Measurements from ENCODE around the gene ADAMTS2.

Gene ADAMTS2

GRCh38 chr5:179190851-179191505, 154.3 kb downstream of the ADAMTS2 start:
- in situ Hi-C loops (cut with MboI; ENCODE audit: low sequenced_read_pairs): no loop called here
- no peak for DNase-seq (ENCODE audit: low spot score in 2 of 2)
- Histone ChIP-seq H3K4me1 (peaks cover 10% of the 10 kb centered on the region), H3K27me3 (ENCODE audit: low read depth) (no peaks in the 10 kb centered on the region), H3K36me3 (replicated peaks) (no peaks in the 10 kb centered on the region), H3K4me3 (no peak overlapping the region), H3K9me3 (no peaks in the 10 kb centered on the region)

DNA sequence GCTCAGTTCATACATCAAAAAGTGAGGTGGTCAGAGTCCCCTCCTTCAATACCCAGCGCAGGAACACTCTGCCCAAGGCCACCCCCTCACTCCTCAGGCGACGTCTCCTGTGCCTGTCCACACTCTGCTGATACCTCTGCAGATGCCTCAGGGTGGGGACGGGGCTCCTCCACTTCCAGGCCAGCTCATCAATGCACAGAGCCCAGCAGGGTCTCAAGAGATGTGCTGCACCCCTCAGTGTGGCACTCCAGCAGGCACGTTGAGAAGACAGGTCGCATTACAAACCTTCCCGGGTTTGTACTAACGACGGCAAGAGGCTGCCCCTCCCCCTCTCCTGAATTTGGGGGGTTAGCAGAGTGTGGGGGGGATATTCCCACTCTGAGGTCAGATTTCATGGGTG, 156.6 kb downstream of the ADAMTS2 start:
- H3K9me3 ChIP-seq: no peaks in the 10 kb centered on the region
- H3K4me1 ChIP-seq: peaks cover 10% of the 10 kb centered on the region
- H3K36me3 ChIP-seq (replicated peaks): no peaks in the 10 kb centered on the region
- H3K4me3 ChIP-seq: no peak overlapping the region
- DNase-seq (ENCODE audit: low spot score in 2 of 2): no peak
- no peaks in the 10 kb centered on the region for H3K27me3 ChIP-seq (ENCODE audit: low read depth)
- in situ Hi-C loops (cut with MboI; ENCODE audit: low sequenced_read_pairs): loop anchor here (10.0 kb wide), 1 partner anchor 296 kb away; no protein-coding TSS in a partner anchor

- in situ Hi-C loops (cut with MboI; ENCODE audit: low sequenced_read_pairs): loop anchor here (10.0 kb wide), 1 partner anchor 297 kb away; no protein-coding TSS in a partner anchor
- peak; percentile 62 to 64 for DNase-seq (ENCODE audit: low spot score in 2 of 2)
- Histone ChIP-seq H3K4me3 (no peak overlapping the region), H3K27me3 (ENCODE audit: low read depth) (no peaks in the 10 kb centered on the region), H3K36me3 (replicated peaks) (no peaks in the 10 kb centered on the region), H3K4me1 (peaks cover 10% of the 10 kb centered on the region), H3K9me3 (no peaks in the 10 kb centered on the region)
Measured at GRCh38 chr5:179187681-179188575, 157.3 kb downstream of the ADAMTS2 start.

- no peak overlapping the region for H3K4me3 ChIP-seq
- DNase-seq (ENCODE audit: low spot score in 2 of 2): peak in 1 of 2 experiments; percentile 25
- no peaks in the 10 kb centered on the region for H3K36me3 ChIP-seq (replicated peaks)
- no peaks in the 10 kb centered on the region for H3K27me3 ChIP-seq (ENCODE audit: low read depth)
- H3K4me1 ChIP-seq: peaks cover 10% of the 10 kb centered on the region
- no peaks in the 10 kb centered on the region for H3K9me3 ChIP-seq
- in situ Hi-C loops (cut with MboI; ENCODE audit: low sequenced_read_pairs): loop anchor here (10.0 kb wide), 1 partner anchor 298 kb away; no protein-coding TSS in a partner anchor
Measured at GRCh38 chr5:179187229-179187678, 158.0 kb downstream of the ADAMTS2 start.

DNA sequence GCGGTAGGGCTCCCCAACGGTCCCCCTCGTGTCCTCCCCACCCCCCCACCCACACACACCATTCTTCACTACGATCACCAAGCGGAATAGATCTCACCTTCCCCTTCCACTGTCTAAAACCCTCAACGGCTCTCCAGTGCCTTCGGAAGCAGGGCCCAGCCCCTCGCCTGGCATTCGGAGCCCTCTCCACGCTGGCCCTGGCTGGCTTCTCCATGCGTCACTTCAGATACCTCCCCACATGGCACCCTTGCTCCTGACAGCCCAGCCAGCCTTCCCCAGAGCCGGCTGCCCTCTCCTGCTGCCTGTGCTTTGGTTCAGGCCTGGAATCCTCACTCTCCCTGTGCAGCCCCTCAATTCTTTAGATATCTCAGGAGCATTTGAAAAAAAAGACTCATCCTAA, 158.5 kb downstream of the ADAMTS2 start:
- Histone ChIP-seq H3K27me3 (ENCODE audit: low read depth) (no peaks in the 10 kb centered on the region), H3K9me3 (no peaks in the 10 kb centered on the region), H3K4me3 (no peak overlapping the region), H3K36me3 (replicated peaks) (no peaks in the 10 kb centered on the region), H3K4me1 (peaks cover 10% of the 10 kb centered on the region)
- in situ Hi-C loops (cut with MboI; ENCODE audit: low sequenced_read_pairs): loop anchor here (10.0 kb wide), 1 partner anchor 298 kb away; no protein-coding TSS in a partner anchor
- no peak for DNase-seq (ENCODE audit: low spot score in 2 of 2)

DNA sequence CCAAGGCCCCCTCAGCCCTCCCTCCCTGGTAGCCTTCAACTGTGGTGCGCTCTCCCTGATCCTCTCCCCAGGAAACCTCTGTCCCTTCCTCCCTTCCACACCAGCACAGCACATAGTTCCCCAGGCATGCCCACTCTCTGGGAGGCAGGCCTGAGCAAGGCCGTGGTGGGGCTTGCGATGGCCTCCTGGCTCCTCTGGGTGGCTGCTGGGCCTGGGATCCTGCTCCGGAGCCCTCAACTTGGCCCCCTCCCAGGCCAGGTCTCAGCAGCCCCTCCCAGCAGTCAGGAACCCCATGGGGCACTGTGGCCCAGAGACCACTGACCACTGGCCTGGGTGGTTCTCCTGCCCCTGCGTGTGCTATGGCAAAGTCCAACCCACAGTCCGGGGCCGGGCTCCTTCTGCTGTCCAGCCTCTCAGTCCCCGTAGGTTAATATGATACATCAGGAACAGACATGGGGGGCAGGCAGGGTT, 159.3 kb downstream of the ADAMTS2 start:
- Histone ChIP-seq H3K36me3 (replicated peaks) (no peaks in the 10 kb centered on the region), H3K4me1 (peaks cover 10% of the 10 kb centered on the region), H3K9me3 (no peaks in the 10 kb centered on the region), H3K27me3 (ENCODE audit: low read depth) (no peaks in the 10 kb centered on the region), H3K4me3 (no peak overlapping the region)
- in situ Hi-C loops (cut with MboI; ENCODE audit: low sequenced_read_pairs): loop anchor here (10.0 kb wide), 1 partner anchor 299 kb away; no protein-coding TSS in a partner anchor
- DNase-seq (ENCODE audit: low spot score in 2 of 2): no peak

- no peak for DNase-seq (ENCODE audit: low spot score in 2 of 2)
- Histone ChIP-seq H3K27me3 (ENCODE audit: low read depth) (no peaks in the 10 kb centered on the region), H3K4me1 (peaks cover 10% of the 10 kb centered on the region), H3K36me3 (replicated peaks) (no peaks in the 10 kb centered on the region), H3K4me3 (no peak overlapping the region), H3K9me3 (no peaks in the 10 kb centered on the region)
- in situ Hi-C loops (cut with MboI; ENCODE audit: low sequenced_read_pairs): loop anchor here (10.0 kb wide), 1 partner anchor 299 kb away; no protein-coding TSS in a partner anchor
Measured at GRCh38 chr5:179185256-179185940, 159.9 kb downstream of the ADAMTS2 start.

DNA sequence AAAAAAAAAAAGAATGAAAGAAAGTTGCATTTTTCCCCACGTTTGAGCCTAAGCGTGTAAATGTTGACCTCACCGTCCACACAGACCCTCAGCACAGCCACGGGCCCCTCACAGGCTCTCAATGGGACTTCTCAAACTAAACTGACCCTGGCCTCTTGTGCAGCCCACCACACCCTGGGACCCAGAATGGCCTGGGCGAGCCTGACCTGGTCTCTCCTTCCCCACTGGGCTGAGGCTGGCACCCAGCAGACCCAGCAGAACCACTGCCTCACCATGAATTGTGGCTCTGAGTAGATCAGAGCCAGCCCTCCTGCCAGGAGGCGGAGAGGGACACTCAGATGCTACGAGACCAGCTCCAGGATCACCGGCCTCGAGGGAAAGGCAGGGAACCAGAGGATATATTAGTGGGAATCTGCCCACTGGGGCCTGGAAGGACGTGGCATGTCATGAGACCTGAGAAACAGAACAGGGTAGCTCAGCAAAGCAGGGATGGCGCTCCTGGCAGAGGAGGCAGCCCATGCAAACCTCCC, 160.7 kb downstream of the ADAMTS2 start:
- in situ Hi-C loops (cut with MboI; ENCODE audit: low sequenced_read_pairs): loop anchor here (10.0 kb wide), 1 partner anchor 300 kb away; no protein-coding TSS in a partner anchor
- no peak for DNase-seq (ENCODE audit: low spot score in 2 of 2)
- peaks cover 10% of the 10 kb centered on the region for H3K4me1 ChIP-seq
- H3K36me3 ChIP-seq (replicated peaks): no peaks in the 10 kb centered on the region
- no peaks in the 10 kb centered on the region for H3K27me3 ChIP-seq (ENCODE audit: low read depth)
- no peak overlapping the region for H3K4me3 ChIP-seq
- no peaks in the 10 kb centered on the region for H3K9me3 ChIP-seq

DNA sequence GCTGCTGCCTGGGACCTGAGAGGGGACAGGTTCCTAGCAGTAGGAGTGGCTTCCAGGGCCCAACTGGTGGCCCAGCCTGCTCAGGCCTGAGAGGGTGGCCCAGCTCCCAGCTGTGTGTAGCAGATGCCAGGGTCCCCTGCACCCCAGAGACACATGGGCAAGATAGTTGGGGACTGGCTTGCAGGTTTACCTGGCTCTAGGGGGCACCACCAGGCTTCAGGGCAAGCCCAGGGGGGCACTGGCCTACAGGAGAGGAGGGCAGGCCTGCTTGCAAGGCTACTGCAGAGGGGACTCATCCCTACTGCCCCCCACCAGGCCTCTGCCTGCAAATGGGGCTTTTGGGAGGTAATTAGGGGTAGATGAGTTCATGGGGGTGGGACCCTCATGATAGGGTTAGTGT, 161.8 kb downstream of the ADAMTS2 start:
- Histone ChIP-seq H3K36me3 (replicated peaks) (no peaks in the 10 kb centered on the region), H3K4me3 (no peak overlapping the region), H3K27me3 (ENCODE audit: low read depth) (no peaks in the 10 kb centered on the region), H3K4me1 (peaks cover 10% of the 10 kb centered on the region), H3K9me3 (no peaks in the 10 kb centered on the region)
- DNase-seq (ENCODE audit: low spot score in 2 of 2): no peak
- in situ Hi-C loops (cut with MboI; ENCODE audit: low sequenced_read_pairs): loop anchor here (10.0 kb wide), 1 partner anchor 301 kb away; no protein-coding TSS in a partner anchor

- H3K4me1 ChIP-seq: peaks cover 4% of the 10 kb centered on the region
- DNase-seq (ENCODE audit: low spot score in 2 of 2): no peak
- no peaks in the 10 kb centered on the region for H3K36me3 ChIP-seq (replicated peaks)
- in situ Hi-C loops (cut with MboI; ENCODE audit: low sequenced_read_pairs): loop anchor here (10.0 kb wide), 1 partner anchor 302 kb away; no protein-coding TSS in a partner anchor
- H3K9me3 ChIP-seq: no peaks in the 10 kb centered on the region
- no peak overlapping the region for H3K4me3 ChIP-seq
- H3K27me3 ChIP-seq (ENCODE audit: low read depth): no peaks in the 10 kb centered on the region
Measured at GRCh38 chr5:179182601-179183000, 162.7 kb downstream of the ADAMTS2 start.

- Histone ChIP-seq H3K4me1 (no peaks in the 10 kb centered on the region), H3K27me3 (ENCODE audit: low read depth) (no peaks in the 10 kb centered on the region), H3K36me3 (replicated peaks) (no peaks in the 10 kb centered on the region), H3K9me3 (no peaks in the 10 kb centered on the region), H3K4me3 (no peak overlapping the region)
- in situ Hi-C loops (cut with MboI; ENCODE audit: low sequenced_read_pairs): loop anchor here (10.0 kb wide), 1 partner anchor 303 kb away; no protein-coding TSS in a partner anchor
- no peak for DNase-seq (ENCODE audit: low spot score in 2 of 2)
Measured at GRCh38 chr5:179181988-179182387, 163.3 kb downstream of the ADAMTS2 start.

GRCh38 chr5:179180921-179181645, 164.2 kb downstream of the ADAMTS2 start:
- Histone ChIP-seq H3K27me3 (ENCODE audit: low read depth) (no peaks in the 10 kb centered on the region), H3K36me3 (replicated peaks) (no peaks in the 10 kb centered on the region), H3K9me3 (no peaks in the 10 kb centered on the region), H3K4me3 (no peak overlapping the region), H3K4me1 (no peaks in the 10 kb centered on the region)
- in situ Hi-C loops (cut with MboI; ENCODE audit: low sequenced_read_pairs): loop anchor here (10.0 kb wide), 1 partner anchor 304 kb away; no protein-coding TSS in a partner anchor
- no peak for DNase-seq (ENCODE audit: low spot score in 2 of 2)

All from HAP-1 (cell line).